Head of caudate nucleus (tissue), 42 donors: Measurements from ENCODE around the gene AGO3.

Experiments
- DNase-seq, 42 donors: peaks; one replicate each; pipeline versions ENCODE4 v3.0.0 to v3.0.0-alpha.2; 2020 to 2021; ENCODE audit warnings: mixed read lengths in 7 of 42
- intact Hi-C: fragments of 100-400 bp; cut with DNase I; formaldehyde crosslinking; loops from one replicate; pipeline ENCODE4 v1.15.0; 2022

The AGO3 gene

DNA sequence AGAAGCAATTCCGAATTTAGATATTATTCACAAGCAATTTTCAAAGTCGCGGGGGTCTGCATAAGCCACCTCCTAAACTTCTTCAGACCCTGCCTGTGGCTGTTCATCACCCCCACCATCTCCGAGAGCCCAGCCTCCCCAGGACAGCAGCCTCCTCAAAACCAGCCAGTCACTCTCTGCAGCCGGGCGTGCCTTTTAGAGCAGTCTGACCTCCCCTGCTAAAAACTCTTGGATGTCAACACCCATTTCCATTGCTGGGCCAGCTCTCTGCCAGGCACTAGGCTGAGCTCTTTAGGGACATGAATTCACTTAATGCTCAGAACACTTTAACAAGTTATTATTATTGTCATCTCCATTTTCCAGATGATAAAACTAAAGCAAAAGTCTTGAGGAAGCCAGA, 169.5 kb downstream of the AGO3 start:
- DNase-seq: no peak

DNA sequence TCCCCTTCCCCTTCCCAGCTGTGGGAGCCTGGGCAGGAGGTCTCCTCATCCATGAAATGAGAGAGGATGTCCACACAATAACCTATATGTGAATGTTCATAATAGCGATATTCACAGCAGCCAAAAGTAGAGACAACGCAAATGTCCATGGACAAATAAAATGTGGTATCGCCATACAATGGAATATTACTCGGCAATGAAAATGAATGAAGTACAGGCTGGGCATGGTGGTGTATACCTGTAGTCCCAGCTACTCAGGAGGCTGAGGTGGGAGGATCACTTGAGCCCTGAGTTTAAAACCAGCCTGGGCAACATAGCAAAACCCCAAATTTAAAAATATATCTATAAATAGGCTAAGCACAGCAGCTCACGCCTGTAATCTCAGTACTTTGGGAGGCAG, 170.6 kb downstream of the AGO3 start:
- intact Hi-C loops: no loop called here
- DNase-seq: no peak

More for the DNA sequence above, 169.5 kb downstream of the AGO3 start:
- intact Hi-C loops: no loop called here

DNA sequence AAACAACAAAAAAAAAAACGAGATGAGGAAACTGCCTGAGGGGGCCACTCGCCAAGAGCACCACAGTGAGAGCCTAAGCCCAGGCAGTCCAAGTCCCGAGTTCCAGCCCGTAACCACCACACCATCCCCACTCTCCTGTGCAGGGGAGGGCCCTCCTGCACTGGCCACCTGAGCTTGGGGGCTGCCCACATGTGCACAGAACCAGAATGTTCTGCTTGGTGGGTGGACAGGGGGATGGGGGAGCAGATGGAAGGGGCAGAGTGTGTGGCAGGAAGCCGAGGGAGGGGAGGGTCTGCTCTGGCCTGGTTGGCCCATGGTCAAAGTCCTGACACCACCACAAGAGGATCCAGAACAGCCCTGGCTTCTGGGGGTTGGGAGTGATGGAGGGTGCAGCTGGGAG, 175.4 kb downstream of the AGO3 start:
- DNase-seq: no peak
- intact Hi-C loops: no loop called here

- no peak for DNase-seq
- intact Hi-C loops: no loop called here
These were observed 176.5 kb downstream of the AGO3 start for GRCh38 chr1:36107394-36107793.

DNA sequence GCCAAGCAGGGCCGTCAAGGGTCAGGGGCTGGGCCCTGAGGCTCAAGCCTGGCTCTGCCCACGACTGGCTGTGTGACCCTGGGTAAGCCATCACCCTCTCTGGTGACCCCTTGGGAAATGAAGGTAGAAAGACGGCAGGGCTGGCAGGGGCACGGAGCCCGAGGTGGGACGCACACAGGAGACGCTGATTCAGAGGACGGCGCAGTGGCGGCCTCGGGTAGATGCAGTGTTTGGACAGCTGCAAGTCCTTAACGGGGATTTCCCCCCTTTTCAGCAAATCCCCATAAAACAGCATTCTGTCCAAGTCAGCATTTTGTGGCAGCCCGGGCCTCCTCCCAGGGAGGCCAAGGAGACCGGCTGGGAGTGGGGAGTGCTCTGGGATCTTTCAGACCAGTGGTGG, 177.4 kb downstream of the AGO3 start:
- DNase-seq: no peak
- intact Hi-C loops: no loop called here

- intact Hi-C loops: no loop called here
- DNase-seq: no peak
These were observed 178.3 kb downstream of the AGO3 start for GRCh38 chr1:36109041-36109679.

- intact Hi-C loops: no loop called here
- no peak for DNase-seq
These were observed 180.2 kb downstream of the AGO3 start for GRCh38 chr1:36111151-36111550.

- intact Hi-C loops: no loop called here
- DNase-seq: no peak
These were observed 181.9 kb downstream of the AGO3 start for GRCh38 chr1:36112823-36113222.

DNA sequence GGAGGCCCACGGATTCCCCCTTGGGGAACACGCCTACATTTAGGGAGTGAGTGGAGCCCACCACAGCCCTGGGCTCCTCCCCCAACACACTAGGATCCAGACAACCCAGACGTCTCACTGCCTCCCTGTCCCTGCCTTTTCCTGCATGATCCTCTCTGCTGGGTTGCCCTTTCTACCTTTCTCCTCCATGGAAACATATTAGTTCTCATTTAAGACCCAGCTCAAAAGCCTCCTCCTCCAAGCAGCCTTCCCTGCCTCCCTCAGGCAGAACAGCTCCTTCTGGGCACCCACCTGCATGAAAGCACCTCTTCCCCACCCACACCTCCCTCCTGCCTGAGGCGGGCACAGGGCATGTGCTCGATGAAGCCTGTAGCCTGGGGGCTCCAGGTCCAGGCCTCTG, 183.5 kb downstream of the AGO3 start:
- DNase-seq: no peak
- intact Hi-C loops: no loop called here

DNA sequence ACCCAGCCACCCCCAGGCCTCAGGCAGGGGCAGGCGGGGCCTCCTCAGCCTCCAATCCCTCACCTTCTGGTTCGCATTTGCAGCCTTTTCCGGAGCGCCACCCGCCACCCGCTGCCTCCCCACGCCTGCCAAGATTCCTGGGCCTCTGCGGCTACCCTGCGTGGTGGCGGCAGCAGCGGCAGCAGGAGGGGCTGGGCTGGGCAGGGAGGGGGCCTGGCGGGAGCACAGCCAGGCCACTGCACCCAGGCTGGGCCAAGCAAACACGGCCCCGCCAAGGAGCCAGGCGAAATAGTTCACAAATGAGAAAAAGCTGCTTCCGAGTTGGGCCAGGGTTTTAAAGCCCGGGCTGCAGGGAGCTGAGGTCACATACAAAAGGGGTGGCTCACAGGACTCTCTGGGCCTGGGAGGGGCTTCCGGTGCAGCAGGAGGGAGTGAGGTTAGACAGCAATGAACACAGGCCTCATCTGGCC, 184.3 kb downstream of the AGO3 start:
- intact Hi-C loops: no loop called here
- DNase-seq: peak in 9 of 42 donors; percentile 21 to 51 (median 29)

DNA sequence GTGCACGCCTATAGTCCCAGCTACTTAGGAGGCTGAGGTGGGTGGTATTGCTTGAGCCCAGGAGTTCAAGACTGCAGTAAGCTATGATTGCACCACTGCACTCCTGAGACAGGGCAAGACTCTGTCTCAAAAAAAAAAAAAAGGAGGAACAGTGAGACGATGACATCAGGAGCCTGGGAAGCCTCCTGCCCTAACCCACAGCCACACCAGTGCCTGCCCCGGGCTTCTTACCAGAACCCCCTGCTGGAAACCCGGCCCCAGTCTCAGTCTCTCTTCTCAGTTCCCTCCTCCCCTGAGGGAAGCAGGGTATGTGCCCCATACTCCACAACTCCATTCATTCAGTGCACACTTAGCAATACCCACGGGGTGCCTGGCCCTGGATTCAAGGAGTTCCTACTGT, 185.0 kb downstream of the AGO3 start:
- intact Hi-C loops: no loop called here
- DNase-seq: no peak

DNA sequence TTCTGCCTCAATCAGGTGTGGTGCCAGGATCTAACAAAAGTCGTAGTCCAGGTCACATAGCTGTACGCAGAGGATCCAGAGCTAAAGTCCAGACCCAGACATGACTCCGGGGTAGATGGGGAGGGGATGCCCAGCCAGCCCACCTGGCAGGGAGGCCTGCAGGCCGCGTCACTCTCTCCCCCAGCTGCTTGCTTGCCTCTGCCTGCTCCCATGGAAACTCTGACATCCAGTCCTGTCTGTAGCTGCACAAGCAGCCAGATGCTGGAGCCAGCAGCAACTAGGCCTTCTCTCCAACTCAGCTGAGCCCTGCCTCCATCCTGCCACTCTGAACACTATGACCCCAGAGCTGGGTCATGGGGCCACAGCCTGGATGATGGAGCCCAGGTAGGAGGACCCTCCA, 186.0 kb downstream of the AGO3 start:
- no peak for DNase-seq
- intact Hi-C loops: no loop called here

DNA sequence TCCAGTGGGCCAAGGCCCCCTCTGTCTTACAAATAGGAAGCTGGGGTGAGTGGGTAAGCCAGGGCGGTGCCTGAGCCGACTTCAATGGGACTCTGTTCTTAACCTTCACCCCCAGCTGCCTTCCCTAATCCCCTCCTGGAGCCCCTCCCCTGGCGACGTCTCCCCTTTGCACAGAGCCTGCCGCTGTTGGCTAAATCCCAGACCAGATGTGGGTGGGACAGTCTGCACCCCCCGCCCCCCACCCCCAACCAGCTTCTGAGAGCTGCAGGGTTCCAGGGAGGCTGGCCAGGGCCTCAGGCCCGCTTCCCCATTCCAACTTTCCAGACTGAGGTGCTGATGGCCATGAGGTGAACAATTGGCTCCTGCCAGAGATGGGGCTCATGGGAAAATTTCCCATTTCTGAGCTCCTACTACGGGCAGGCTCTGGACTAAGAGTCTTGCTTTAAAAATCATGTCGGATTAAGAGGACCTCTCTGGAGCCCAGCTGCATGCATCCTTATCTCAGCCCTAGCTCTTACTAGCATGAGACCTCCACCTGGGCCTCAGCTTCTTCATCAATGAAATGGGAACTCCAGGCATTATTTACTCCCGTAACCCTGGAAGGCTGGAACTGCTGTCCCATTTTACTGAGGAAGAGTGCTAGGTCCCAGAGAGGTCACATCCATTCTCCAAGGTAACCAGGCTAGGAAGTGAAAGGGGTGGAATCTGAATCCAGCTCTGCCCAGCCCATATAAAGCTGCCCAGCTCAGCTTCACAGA, 187.7 kb downstream of the AGO3 start:
- no peak for DNase-seq
- intact Hi-C loops: no loop called here

DNA sequence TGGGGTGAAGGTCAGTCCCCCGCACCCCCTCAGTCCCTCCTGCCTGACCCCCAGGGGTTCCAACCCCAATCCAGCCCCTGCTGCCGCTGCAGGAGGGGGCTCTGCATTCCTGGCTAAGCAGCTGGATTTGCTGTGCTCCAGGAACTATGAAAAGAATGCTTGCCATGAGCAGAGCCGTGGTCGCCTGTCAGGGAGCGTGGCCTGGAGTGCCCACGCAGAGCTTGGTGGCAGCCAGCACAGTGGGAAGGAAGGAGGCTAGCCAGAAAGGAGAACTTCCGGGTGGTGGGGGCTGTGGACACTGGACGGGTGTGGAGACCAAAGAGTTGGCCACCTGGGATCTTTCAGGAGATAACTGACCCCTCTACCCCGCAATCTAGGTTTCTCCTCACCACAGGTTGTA, 188.6 kb downstream of the AGO3 start:
- intact Hi-C loops: no loop called here
- DNase-seq: no peak
